ENCODE measurements around the gene B3GAT3.
"Not testable (repeated sequence)": the region's sequence is repeated elsewhere in the genome, so short reads cannot be mapped to it uniquely, and the experiment has no call there.

The B3GAT3 gene

DNA sequence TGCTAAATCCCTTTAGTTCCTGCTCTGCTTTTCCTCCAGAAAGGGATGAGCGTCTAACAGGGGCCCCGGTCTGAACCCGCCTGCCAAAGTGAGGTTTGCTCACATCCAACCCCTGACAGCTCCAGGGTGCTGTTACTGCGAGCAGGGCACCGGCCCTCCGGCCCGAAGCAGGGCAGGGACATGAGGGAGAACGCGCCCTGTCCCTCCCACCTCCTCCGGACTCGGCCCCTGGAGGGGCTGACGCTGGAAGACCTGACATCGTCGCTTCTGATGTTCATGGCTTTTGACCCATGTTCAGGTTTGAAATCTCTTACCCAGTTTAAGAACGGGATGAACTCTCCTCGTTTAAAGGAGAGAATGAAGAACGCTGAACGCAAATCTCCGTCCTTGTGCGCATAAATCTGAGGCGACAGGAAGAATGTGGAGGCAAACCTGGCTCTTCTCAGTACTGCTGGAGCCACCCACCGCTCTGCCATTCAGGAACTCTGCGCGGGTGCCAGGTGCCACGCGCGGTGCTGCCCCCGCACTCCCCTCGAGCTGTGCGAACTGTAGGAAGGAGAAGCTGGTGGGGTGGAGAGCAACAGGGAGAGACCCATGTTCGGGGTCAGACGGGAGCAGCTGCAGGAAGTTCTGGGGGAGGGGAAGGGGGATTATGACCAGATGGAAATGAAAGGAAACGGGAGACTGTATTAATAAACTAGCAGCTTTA, 47.3 kb downstream of the B3GAT3 start:
- no peak for DNase-seq (ENCODE audit: low read depth)
- TF ChIP-seq CTCF (conservative IDR thresholded peaks at IDR 0.05; ENCODE audit: low read depth, low read length): no peak

DNA sequence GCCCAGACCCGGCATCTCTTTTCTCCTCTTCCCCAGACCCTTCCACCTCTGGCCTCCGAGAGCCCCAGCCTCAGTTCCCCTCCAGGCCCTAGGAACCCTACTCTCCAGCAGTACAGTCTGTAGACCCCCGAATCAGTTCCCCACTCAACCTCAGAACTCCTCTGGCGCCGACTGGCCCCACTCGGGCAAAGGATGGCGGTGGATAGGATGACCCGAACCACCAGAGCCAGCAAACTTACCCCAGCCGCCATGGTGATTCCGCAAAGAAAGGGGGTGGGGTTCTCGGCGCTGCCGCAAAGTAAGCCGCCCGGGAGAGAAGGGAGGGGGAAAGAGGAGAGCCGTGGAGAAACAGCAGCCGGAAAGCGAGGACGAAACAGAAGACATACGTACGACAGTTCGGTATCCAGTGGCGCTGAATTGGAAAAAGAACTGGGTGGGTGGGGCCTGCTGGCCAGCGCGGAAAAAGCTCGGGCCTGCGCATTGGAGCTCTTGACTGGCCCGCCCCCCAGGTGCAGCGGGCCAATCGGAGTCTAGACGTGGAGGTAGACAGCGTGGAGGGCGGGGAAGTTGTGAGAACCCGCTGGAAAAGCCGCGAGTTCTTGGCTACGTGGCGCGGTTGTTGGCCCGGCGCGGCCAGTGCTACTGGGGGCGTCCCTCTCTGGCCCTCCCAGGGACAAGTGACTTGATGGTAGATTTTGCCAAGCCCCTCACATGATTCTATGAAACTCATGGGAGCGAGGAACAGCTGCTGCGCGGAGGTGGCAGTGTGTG, 48.0 kb downstream of the B3GAT3 start, which contains the start of gene EEF1G:
Gene EEF1G, minus strand, starts transcription at position 300 of the 771 bp plus-strand sequence. Its CDS starts 49 bp downstream, at position 251.
- DNase-seq (ENCODE audit: low read depth): peak; percentile 99
- no peak for TF ChIP-seq CTCF (conservative IDR thresholded peaks at IDR 0.05; ENCODE audit: low read depth, low read length)
- H3K4me3 ChIP-seq (ENCODE audit: low read length): peak within 1 kb of the TSS; percentile 85

More for the DNA sequence above, 47.3 kb downstream of the B3GAT3 start:
- peak overlapping the region; percentile 74 for H3K4me3 ChIP-seq (ENCODE audit: low read length)

DNA sequence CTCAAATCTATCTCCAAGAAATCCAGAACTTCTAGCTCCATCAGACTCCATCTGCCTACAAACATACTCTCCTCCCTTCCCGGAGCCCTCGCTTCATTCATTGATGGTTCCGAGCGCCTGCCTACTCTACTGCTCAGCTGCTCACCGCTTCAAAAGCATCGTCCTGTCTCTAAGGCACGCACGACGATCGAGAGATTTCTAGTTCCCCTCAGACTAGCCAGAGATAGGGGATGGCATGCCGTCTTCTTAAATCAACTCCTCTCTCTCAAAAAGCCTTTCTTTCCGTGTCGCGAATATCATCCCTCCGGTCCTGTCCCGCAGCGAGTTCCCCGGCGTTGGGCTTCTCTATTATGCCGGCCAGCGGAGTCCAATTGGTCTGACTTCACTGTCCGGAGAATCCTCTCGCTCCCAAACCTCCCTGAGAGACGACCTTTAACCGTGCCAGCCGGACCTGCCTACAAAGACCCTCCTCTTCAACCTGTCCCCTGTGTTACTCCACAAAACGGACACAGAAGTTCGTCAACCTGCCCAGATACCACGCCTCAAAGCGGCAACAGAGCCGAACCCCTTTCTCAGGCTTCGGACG, 48.7 kb downstream of the B3GAT3 start:
- TF ChIP-seq CTCF (conservative IDR thresholded peaks at IDR 0.05; ENCODE audit: low read depth, low read length): no peak
- DNase-seq (ENCODE audit: low read depth): no peak
- H3K4me3 ChIP-seq (ENCODE audit: low read length): peak overlapping the region; percentile 85

- no peak for TF ChIP-seq CTCF (conservative IDR thresholded peaks at IDR 0.05; ENCODE audit: low read depth, low read length)
- DNase-seq (ENCODE audit: low read depth): no peak
- peak overlapping the region; percentile 85 for H3K4me3 ChIP-seq (ENCODE audit: low read length)
These were observed 49.4 kb downstream of the B3GAT3 start for GRCh38 chr11:62572431-62572830.

GRCh38 chr11:62571493-62571892, 50.3 kb downstream of the B3GAT3 start:
- H3K4me3 ChIP-seq (ENCODE audit: low read length): peak overlapping the region; percentile 7
- not testable (repeated sequence) for DNase-seq (ENCODE audit: low read depth)

DNA sequence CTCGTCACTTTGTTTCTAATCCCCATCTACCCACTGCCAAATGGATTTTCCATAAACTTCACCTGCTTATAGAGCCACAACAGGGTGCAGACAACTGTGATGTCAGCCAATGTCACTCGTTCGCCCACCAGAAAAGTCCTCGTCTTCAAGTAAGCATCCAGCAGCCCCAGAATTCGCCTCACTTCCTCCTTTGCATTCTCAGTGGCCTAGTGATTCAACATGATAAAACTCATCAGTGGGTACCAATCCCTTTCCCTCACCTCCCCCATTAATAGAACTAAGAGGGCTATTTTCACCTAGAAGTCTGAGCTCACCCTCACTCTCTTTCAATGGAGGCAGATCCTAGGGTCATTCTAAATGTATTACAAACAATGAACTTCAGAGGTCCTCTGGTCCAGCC, 50.9 kb downstream of the B3GAT3 start:
- not testable (repeated sequence) for H3K4me3 ChIP-seq (ENCODE audit: low read length); DNase-seq (ENCODE audit: low read depth)

DNA sequence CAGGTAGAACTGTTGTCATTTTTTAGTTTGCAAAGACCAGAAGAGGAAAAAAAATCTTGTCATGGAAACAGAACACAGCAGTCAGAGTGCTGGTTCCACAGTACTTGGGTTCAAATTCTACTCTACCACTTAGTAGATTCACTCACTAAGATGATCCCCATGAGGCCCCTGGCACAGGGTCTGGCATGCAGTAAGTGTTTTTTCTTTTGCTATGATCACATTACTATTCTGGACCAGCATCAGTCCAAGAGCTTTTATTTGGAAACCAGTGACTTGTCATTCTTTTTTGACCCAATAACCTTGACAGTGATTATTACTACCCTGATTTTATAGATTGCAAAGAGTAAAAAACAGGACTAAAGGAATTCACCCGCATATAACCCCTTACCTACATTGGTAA, 52.2 kb downstream of the B3GAT3 start:
- TF ChIP-seq CTCF (conservative IDR thresholded peaks at IDR 0.05; ENCODE audit: low read depth, low read length): no peak
- no peak overlapping the region for H3K4me3 ChIP-seq (ENCODE audit: low read length)
- no peak for DNase-seq (ENCODE audit: low read depth)
